ENCODE results near the gene UGT8. TPM values are rescaled to one million over a fixed set of nuclear protein-coding genes. Genes with fewer than 3 reads are reported as not detected.
A peak's percentile ranks its signal among the peaks of the same experiment; 100 is the strongest.

UGT8 gene
- total RNA-seq, 8 experiments from 2014 or later, result 1.5 to 9.9 (median 3.4) TPM

DNA sequence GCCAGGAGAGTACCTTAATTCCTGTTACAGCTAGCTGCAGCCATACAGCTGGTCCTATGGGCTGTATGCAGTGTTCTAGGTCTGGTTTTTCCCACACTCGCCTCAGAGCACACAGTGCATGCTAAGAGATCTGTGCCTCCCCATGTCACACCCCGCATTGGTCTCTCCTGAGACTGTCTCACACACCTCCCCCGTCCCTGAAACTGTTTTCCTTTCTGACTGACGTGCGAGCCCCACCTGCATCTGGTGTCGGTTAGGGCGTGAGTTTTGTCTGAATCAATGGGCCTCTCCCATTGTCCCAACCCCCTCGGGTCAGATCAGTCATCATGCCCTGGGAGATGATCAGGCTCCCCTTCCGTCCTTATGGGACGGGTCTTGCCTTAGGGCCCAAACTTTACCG, 3.4 kb upstream of the UGT8 start:
- H3K4me3 ChIP-seq, result no peak overlapping the region
- H3K27ac ChIP-seq, result no peak overlapping the region
- ATAC-seq (replicated peaks in 6 of 8), result peak in 1 of 8 experiments; percentile 9
- 0 to 92% (median 72%) methylated on average over 1 to 8 of the region's 11 CpGs; no CpG with 5 or more reads in 4 of the 10 experiments for WGBS, 10 experiments
- in situ Hi-C loops (cut with MboI; ENCODE audit: low pct_unique_long_range_greater_than_20kb in 2 of 9, low sequenced_read_pairs in 9 of 9, unreplicated experiment in 9 of 9), result no loop called here
- H3K4me1 ChIP-seq (replicated peaks in 1 of 2), result peaks cover 2% of the 10 kb centered on the region in 2 donors

DNA sequence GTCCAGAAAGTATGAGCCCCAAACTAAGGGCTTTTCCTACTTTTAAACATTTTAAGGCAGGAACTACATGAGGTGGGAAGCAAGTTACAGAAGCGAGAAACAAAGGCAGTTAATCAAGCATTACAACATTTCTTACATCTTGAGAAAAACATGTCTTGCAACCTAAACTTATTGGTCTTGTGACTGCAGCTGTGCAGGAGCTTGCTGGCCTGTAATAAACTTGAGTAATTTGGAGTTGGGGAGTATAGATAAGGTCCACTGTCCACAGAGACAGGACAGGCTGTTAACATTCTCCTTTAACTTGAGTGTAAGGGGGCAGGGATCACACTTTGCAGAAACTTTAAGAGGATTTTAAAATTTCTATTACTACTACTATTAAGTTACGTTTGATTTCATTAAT, 2.7 kb upstream of the UGT8 start:
- no peak overlapping the region for H3K27ac ChIP-seq
- H3K4me3 ChIP-seq, result no peak overlapping the region
- peaks cover 2 to 3% of the 10 kb centered on the region in 2 donors for H3K4me1 ChIP-seq (replicated peaks in 1 of 2)
- in situ Hi-C loops (cut with MboI; ENCODE audit: low pct_unique_long_range_greater_than_20kb in 2 of 9, low sequenced_read_pairs in 9 of 9, unreplicated experiment in 9 of 9), result no loop called here
- no peak for ATAC-seq (replicated peaks in 6 of 8)
- WGBS, 10 experiments, result 13 to 100% (median 85%) methylated on average over 1 to 2 of the region's 2 CpGs; no CpG with 5 or more reads in 1 of the 10 experiments

DNA sequence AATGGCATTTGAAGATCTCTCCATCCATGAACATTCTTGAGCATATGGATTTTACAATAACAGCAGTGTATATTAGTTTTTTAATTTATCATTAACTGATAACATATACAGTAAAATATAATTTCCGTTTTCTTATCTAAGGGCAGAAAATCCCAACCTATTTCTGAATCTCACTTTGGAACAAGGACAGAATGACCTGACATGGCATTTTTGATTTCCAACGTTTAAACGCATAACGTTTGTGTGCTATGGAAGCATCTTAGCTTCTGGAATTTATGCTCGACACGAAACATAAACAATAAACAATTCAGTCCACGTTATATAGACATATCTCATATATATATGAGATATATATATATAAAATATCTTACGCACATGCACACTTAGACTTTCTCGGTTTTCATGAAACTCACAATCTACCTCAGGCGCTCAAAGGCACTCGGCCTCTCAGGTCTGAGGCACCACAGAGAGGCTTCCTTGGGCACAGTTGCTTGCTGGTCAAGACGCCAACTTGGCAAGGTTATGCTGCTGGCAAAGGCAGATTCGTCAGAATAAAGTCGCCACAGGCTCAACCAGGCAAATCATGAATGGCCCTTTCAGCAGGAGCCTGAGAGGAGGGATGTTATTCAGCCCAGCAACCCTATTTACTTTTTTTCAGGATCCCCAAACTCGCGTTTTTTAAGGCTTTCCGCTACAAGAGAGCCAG, 1.0 kb upstream of the UGT8 start:
- no peak overlapping the region for H3K27ac ChIP-seq
- H3K4me1 ChIP-seq (replicated peaks in 1 of 2), result peaks cover 2 to 3% of the 10 kb centered on the region in 2 donors
- ATAC-seq (replicated peaks in 6 of 8), result no peak
- H3K4me3 ChIP-seq, result peak overlapping the region; percentile 47 to 65 (median 56)
- WGBS, 10 experiments, result 48 to 77% (median 70%) methylated on average over 6 to 17 of the region's 17 CpGs; no CpG with 5 or more reads in 3 of the 10 experiments
- in situ Hi-C loops (cut with MboI; ENCODE audit: low pct_unique_long_range_greater_than_20kb in 2 of 9, low sequenced_read_pairs in 9 of 9, unreplicated experiment in 9 of 9), result no loop called here

DNA sequence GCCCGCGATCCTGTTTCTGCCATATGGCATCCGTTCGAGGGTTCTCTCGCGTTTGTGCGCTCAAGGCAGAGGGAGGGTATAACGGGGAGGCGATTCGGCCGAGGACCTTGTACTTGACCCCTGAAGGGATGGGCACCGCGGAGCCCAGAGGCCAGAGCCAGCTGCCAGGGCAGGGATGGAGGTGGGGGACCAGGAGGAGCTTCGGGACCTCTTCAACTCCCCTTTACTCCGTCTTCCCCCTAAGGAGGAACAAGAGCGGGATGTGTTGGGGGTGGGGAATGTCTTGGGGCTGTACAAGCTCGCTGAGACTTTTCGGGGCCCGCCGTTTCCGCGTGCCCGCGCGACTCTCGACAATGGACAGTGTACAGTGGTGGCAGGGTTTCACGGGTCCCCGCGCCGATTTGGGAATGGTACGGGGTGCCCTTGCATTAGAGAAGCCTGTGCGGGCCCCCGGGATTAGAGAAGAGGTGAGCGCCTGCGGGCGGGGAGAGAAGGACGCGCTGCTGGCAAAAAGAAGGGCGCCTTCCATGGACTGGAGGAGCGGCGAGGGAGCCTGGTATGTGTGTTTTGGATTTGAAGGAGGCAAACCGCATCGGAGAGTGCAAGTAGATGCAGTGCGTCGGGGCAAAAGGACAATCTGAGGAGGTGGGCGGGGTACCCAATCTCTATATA, 760 bp downstream of the UGT8 start:
- H3K4me1 ChIP-seq (replicated peaks in 1 of 2), result peaks cover 2 to 3% of the 10 kb centered on the region in 2 donors
- H3K4me3 ChIP-seq, result peak overlapping the region; percentile 47 to 65 (median 56)
- no peak overlapping the region for H3K27ac ChIP-seq
- peak; percentile 20 to 45 (median 30) for ATAC-seq (replicated peaks in 6 of 8)
- 0 to 14% (median 4%) methylated on average over 8 to 16 of the region's 46 CpGs; no CpG with 5 or more reads in 5 of the 10 experiments for WGBS, 10 experiments
- in situ Hi-C loops (cut with MboI; ENCODE audit: low pct_unique_long_range_greater_than_20kb in 2 of 9, low sequenced_read_pairs in 9 of 9, unreplicated experiment in 9 of 9), result no loop called here

DNA sequence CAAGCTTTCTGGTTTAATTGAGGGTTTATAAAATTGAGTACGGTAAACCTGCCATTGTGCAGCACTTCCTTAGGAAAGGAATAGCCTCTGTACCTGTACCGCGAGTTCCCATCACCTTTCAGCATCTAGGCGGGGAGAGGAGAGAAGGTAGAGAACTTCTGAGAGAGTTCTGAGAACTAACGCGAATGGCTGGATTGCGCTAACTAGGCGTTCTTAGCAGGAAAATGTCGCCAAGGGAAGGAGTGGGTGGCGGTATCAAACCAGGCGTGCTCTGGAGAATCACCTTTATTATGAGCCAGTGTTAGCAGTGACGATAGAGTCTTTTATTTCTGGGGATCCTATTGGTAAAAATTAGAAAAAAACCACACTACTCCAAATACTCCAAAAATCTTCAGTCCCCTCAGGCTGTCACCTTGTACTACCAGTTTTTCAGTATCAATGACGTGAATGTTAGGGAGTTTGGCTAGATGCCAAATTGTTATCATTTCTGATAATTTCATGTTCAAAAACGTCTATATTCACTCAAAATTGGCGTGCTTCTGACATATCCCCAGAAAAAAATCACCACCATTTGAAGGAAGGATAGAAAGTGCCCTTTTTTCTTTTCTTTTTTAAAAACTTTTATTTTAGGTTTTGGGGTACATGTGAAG, 1.4 kb downstream of the UGT8 start:
- Histone ChIP-seq H3K4me3 (peak overlapping the region; percentile 47 to 65 (median 56)), H3K27ac (no peak overlapping the region), H3K4me1 (replicated peaks in 1 of 2) (peaks cover 2 to 3% of the 10 kb centered on the region in 2 donors)
- in situ Hi-C loops (cut with MboI; ENCODE audit: low pct_unique_long_range_greater_than_20kb in 2 of 9, low sequenced_read_pairs in 9 of 9, unreplicated experiment in 9 of 9), result no loop called here
- no peak for ATAC-seq (replicated peaks in 6 of 8)
- WGBS, 10 experiments, result 2 to 50% (median 14%) methylated on average over 4 to 10 of the region's 15 CpGs; no CpG with 5 or more reads in 1 of the 10 experiments

DNA sequence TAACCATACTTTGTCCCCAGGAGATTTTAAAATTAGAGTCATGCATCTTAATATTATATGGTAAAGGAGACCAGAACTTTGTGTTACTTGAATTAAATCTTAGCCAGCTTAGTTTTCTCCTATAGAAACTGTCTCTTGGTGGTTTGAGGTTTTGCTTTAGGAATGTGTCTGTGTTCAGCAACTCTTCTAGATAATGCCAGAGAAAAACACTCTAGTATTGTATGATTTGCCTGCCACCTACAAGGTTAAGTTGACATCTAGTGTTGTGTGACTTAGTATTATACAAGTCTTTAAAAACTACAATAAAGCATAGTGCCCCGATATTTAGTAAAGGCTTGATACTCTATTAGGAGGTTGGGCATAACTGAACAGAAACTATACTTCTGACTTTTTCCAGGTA, 2.1 kb downstream of the UGT8 start:
- no peak for ATAC-seq (replicated peaks in 6 of 8)
- H3K27ac ChIP-seq, result no peak overlapping the region
- 67 to 100% (median 95%) methylated on average over 1 of the region's 1 CpG; no CpG with 5 or more reads in 2 of the 10 experiments for WGBS, 10 experiments
- in situ Hi-C loops (cut with MboI; ENCODE audit: low pct_unique_long_range_greater_than_20kb in 2 of 9, low sequenced_read_pairs in 9 of 9, unreplicated experiment in 9 of 9), result no loop called here
- H3K4me1 ChIP-seq (replicated peaks in 1 of 2), result peaks cover 2 to 3% of the 10 kb centered on the region in 2 donors
- peak overlapping the region in 1 of 5 donors; percentile 49 for H3K4me3 ChIP-seq

DNA sequence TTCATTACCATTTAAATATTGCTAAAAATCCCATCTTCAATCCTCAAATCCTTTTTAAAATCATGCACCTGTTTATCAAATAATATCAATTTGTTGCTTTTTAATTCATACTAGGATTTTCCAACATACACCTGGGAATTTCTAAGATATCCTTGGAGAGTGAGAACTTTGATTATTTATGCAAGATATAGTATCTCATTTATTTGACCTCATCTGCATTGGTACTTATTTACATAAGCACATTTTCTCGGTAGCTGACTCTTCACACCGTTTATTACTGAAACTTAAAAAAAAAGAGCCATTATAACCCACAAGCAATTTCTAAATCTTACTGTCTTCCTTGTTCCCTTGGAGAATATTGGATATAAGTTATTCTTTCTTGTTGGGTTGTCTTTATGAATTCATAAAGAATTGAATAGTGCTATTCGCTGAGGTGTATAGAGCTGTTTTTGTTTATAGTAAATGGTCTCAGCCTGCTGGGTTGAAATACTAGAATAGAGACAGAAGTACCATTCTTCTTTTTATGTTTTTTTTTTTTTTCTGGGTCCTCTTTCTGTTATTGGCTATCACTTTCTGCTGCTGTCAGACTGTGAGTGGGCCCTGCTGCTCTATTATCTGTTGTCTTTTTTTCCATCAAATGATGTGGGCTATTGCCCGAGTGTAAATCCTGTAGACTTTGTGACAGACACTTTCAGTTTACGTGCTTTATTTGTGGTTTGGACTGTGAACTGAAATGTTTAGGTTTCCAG, 2.9 kb downstream of the UGT8 start:
- Histone ChIP-seq H3K27ac (no peak overlapping the region), H3K4me1 (replicated peaks in 1 of 2) (peaks cover 2 to 3% of the 10 kb centered on the region in 2 donors), H3K4me3 (no peak overlapping the region)
- WGBS, 10 experiments, result 43 to 94% (median 75%) methylated on average over 1 to 5 of the region's 5 CpGs
- ATAC-seq (replicated peaks in 6 of 8), result no peak
- in situ Hi-C loops (cut with MboI; ENCODE audit: low pct_unique_long_range_greater_than_20kb in 2 of 9, low sequenced_read_pairs in 9 of 9, unreplicated experiment in 9 of 9), result no loop called here

DNA sequence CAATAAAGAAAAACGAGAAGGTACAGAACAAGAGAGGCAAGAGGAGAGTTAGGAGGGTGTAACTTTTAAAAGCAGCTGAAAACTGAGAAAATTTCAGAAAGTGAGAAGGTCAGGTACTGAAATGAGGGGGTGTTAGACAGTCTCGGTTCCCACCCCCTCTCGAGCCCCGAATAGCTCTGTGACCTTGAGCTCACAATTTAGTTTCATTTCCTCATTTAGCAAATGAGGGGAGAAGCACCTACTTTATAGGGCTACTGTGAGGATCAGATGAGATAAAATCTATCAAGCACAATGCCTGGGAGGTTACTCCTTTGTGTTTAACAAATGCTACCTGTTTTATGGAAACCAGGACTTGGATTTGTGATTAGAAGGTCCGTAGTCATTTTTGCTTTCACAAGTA, 4.9 kb downstream of the UGT8 start:
- ATAC-seq (replicated peaks in 6 of 8), result no peak
- in situ Hi-C loops (cut with MboI; ENCODE audit: low pct_unique_long_range_greater_than_20kb in 2 of 9, low sequenced_read_pairs in 9 of 9, unreplicated experiment in 9 of 9), result no loop called here
- H3K4me1 ChIP-seq (replicated peaks in 1 of 2), result peaks cover 0 to 3% of the 10 kb centered on the region in 2 donors
- no peak overlapping the region for H3K27ac ChIP-seq
- no peak overlapping the region for H3K4me3 ChIP-seq
- 40 to 100% (median 93%) methylated on average over 1 to 5 of the region's 5 CpGs; no CpG with 5 or more reads in 1 of the 10 experiments for WGBS, 10 experiments

DNA sequence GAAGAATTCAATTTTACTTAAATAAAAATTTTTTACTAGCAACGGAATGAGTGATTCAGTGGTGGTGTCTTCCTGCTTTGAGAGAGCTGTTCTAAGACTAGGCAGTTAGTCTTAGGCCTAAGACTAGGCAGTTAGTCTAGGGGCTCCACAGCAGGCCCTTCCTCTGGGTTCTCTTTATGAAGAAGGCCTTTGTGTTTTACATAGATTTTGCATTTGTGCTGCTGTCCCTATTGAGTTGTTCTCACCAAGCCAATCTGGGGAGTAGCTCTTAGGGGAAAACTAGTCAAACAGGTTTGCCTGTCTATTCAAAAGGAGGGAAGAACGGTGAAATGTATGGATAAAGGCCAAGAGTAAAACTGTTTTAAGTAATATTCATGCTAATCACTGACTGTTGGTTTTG, 7.6 kb downstream of the UGT8 start:
- H3K4me1 ChIP-seq (replicated peaks in 1 of 2), result no peaks in the 10 kb centered on the region
- in situ Hi-C loops (cut with MboI; ENCODE audit: low pct_unique_long_range_greater_than_20kb in 2 of 9, low sequenced_read_pairs in 9 of 9, unreplicated experiment in 9 of 9), result no loop called here
- H3K27ac ChIP-seq, result no peak overlapping the region
- WGBS, 10 experiments, result 17 to 100% (median 74%) methylated on average over 1 to 2 of the region's 2 CpGs; no CpG with 5 or more reads in 1 of the 10 experiments
- H3K4me3 ChIP-seq, result no peak overlapping the region
- no peak for ATAC-seq (replicated peaks in 6 of 8)

DNA sequence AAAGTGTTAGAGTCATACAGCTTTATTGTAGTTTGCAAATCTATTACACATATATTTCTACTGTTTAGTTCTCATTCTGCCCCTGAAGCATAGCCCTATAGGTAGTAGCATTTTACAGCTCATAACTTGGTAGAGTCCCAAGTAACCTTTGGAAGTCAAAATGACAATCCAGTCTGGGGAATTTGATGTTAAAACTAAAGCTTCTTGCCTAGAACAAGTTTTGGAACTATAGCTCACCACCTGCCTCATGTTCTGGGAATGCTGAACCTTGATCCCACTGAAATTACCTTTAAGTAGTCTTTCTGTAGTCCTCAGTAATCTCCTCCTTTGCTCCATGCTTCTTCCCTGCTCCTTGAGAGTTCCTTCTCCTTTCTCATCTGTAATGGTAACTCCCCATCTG, 8.4 kb downstream of the UGT8 start:
- ATAC-seq (replicated peaks in 6 of 8), result no peak
- Histone ChIP-seq H3K4me3 (no peak overlapping the region), H3K27ac (no peak overlapping the region), H3K4me1 (replicated peaks in 1 of 2) (no peaks in the 10 kb centered on the region)
- in situ Hi-C loops (cut with MboI; ENCODE audit: low pct_unique_long_range_greater_than_20kb in 2 of 9, low sequenced_read_pairs in 9 of 9, unreplicated experiment in 9 of 9), result no loop called here

DNA sequence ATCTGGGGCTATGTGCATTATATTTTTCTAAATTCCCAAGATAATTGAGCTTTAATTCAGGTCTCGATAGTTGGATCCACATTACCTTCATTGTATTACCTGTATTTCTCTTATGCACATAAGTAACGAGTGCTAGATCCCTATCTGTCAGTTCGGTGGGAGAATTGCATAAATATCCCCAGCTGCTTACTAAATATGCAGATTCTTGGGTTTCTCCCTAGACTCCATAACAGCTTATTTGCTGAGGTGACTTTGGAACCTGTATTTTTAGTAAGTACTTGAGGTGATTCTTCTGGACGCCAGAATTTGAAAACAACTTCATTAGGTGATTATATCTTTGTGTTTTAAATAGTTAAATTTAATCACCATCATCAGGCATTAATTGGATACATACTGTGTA, 15.0 kb downstream of the UGT8 start:
- ATAC-seq (replicated peaks in 6 of 8), result peak in 2 of 8 experiments; percentile 47 to 68
- 0 to 83% (median 74%) methylated on average over 1 to 4 of the region's 4 CpGs; no CpG with 5 or more reads in 1 of the 10 experiments for WGBS, 10 experiments
- Histone ChIP-seq H3K4me3 (no peak overlapping the region), H3K4me1 (replicated peaks in 1 of 2) (no peaks in the 10 kb centered on the region), H3K27ac (no peak overlapping the region)
- in situ Hi-C loops (cut with MboI; ENCODE audit: low pct_unique_long_range_greater_than_20kb in 2 of 9, low sequenced_read_pairs in 9 of 9, unreplicated experiment in 9 of 9), result no loop called here

DNA sequence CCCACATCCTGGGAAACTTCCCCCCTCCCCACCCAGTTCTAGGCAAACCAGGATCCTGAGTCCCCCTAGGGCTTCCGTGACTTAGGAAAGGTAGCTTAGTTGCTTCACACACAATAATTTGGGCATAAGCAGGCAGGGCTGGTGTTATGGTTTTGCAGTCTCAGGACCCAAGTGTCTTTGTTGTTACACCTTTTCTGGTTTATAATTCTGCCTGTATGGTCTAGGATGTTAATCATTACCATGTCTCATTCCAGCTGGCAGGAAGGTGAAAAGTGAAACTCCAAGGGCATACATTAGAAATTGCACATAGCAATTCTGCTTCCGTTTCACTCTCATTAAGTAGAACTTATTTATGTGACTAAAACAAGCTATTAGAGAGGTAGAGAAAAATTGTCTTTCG, 16.8 kb downstream of the UGT8 start:
- WGBS, 10 experiments, result 14 to 100% (median 79%) methylated on average over 1 to 2 of the region's 3 CpGs; no CpG with 5 or more reads in 3 of the 10 experiments
- ATAC-seq (replicated peaks in 6 of 8), result peak in 1 of 8 experiments; percentile 30
- Histone ChIP-seq H3K4me1 (replicated peaks in 1 of 2) (no peaks in the 10 kb centered on the region), H3K4me3 (no peak overlapping the region), H3K27ac (no peak overlapping the region)
- in situ Hi-C loops (cut with MboI; ENCODE audit: low pct_unique_long_range_greater_than_20kb in 2 of 9, low sequenced_read_pairs in 9 of 9, unreplicated experiment in 9 of 9), result no loop called here
